Right forelimb (tissue), 1 donor: ENCODE data around the gene MACO1.
"Not testable (repeated sequence)": the region's sequence is repeated elsewhere in the genome, so short reads cannot be mapped to it uniquely, and the experiment has no call there.

Experiments used
- DNase-seq: peaks from one replicate; pipeline ENCODE4 v3.0.0-alpha.2; 2018

MACO1 gene

DNA sequence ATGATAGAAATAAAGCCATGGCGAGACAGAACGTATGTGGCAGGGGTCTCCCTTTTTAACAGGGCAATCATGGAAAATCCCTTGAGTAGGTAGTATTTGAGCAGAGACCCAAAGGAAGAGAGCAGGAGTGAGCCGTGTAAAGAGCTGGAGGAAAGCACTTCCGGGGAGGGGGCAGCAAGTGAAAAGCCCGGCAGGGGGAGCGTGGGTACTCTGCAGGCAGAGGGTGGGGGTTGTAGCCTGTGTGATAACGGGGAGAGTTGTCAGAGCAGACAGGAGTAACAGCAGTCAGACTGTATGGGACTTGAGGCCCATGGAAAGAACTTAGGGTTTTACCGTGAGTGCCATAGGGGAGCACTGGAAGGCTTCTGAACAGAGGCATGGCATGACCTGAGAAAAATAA is 61.6 kb downstream of the MACO1 start:
- no peak for DNase-seq

DNA sequence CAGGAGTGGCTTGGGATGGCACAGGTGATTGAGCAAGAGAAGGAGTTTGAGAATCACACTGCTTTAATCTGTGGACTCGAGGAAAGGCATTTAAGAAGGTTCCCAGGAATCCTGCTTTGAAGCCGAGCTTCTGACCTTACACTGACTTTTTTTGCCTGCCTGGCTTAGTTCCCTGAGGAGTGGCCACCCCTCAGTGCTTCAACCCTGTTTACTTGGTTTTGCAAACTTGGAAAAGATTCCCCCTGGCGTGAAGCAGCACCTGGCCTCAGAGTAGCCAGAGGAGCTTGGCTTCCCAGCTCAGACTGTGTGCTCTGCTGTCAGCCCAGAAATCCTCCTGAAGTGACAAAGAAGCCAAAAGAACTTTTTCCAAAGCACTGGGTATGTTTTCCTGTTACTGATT is 64.3 kb downstream of the MACO1 start:
- no peak for DNase-seq

GRCh38 chr1:25500694-25501093 is 70.0 kb downstream of the MACO1 start:
- no peak for DNase-seq

DNA sequence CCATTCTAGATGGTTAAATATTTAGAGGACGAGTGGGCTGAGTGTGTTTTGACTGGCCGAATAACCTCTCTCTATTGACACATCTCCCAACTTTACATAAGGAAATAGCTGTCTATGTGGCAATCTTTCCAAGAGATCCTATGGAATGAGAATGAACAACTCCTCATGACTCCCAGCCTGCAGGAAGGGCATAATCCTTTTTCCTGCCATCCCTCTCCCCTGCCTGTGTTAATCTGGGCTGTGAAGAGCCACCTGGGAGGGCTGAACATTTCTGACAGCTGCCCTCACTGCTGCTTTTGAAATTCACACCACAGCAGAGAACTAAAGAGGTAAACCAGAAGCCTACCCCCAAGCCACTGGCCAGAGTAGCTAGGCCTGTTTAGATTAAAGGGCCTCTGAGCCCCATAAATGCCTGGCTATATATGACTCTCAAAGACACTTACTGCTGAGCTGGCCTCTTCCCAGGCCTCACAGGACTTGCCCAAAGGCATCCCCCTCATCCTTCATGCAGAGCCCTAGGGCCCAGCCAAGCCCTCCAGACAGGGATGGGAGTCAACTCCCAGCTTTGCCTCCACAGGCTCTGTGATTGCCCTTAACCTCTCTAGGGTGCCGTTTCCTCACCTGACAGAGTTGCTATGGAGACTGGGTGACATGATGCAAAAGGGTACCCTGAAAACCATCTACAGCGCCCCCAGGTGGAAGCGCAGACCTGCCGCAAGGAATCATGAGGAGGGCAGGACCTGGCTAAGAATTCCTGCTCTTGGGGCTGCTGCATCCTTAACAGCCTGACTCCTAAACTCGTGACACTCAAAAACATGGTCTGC is 70.8 kb downstream of the MACO1 start:
- no peak for DNase-seq

- no peak for DNase-seq
Measured at GRCh38 chr1:25502957-25503356, 72.3 kb downstream of the MACO1 start.

DNA sequence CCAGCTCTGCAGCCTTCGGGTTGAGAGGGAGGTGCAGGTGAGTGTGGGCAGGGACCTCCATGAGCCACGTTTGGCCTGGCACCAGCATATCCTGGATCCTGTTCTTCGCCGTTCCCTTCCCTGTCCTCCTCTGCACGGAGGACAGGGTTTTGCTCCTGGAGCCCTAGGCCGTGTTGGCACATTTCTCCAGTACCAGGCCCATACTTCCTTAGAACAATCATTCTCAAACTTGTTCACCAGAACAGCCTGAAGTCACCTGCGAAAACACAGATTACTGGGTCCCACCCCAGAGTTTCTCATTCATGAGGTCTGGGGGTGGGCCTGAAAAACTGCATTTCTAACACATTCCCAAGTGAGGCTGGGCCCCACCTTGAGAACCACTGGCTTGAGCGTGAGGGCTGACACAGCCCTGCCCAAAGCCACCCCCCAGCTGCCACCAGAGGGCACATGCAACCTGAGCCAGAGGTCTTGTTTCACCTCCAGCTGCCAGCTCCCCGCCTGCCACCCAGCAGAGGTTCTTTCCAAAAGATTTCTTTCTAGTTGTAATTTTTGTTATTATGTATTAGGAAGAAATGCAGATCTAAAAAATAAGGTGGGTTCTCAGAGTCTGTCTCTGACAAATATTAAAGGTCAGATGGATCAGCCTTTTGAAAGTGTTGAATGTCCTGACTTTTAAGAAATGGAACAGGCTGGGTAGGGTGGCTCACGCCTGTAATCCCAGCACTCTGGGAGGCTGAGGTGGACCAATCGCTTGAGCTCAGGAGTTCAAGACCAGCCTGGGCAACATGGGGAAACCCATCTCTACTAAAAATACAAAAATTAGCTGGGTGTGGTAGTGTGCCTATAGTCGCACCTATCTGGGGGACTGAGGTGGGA is 73.1 kb downstream of the MACO1 start:
- no peak for DNase-seq

- DNase-seq = no peak
Measured at GRCh38 chr1:25504706-25505595, 74.3 kb downstream of the MACO1 start.

GRCh38 chr1:25505656-25506385 is 75.1 kb downstream of the MACO1 start:
- DNase-seq = no peak

DNA sequence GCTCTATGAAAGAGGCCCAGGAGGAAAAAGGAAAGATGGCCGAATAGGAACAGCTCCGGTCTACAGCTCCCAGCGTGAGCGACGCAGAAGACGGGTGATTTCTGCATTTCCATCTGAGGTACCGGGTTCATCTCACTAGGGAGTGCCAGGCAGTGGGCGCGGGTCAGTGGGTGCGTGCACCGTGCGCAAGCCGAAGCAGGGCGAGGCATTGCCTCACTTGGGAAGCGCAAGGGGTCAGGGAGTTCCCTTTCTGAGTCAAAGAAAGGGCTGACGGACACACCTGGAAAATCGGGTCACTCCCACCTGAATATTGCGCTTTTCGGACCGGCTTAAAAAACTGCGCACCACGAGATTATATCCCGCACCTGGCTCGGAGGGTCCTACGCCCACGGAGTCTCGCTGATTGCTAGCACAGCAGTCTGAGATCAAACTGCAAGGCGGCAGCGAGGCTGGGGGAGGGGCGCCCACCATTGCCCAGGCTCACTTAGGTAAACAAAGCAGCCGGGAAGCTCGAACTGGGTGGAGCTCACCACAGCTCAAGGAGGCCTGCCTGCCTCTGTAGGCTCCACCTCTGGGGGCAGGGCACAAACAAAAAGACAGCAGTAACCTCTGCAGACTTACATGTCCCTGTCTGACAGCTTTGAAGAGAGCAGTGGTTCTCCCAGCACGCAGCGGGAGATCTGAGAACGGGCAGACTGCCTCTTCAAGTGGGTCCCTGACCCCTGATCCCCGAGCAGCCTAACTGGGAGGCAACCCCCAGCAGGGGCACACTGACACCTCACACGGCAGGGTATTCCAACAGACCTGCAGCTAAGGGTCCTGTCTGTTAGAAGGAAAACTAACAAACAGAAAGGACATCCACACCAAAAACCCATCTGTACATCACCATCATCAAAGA is 76.1 kb downstream of the MACO1 start:
- not testable (repeated sequence) for DNase-seq

DNA sequence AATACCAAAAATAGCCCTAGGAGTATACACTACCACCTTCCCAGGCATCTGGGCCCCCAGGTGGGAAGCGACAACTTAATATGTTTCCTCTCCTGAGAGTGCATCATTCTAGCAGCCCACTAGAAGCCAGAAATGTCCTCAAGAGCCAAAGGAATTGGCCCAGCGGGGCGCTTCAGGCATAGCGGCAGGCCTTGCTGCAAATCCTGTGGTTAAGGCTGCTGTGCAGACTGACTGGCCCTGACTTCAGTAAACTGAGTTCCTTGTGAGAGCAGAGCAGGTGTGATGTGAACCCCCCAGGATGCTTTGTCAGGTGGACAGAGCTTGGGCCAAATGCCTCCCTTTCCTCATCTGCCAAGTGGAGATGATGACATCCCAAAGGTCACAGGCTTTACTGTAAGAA is 83.0 kb downstream of the MACO1 start:
- no peak for DNase-seq

DNA sequence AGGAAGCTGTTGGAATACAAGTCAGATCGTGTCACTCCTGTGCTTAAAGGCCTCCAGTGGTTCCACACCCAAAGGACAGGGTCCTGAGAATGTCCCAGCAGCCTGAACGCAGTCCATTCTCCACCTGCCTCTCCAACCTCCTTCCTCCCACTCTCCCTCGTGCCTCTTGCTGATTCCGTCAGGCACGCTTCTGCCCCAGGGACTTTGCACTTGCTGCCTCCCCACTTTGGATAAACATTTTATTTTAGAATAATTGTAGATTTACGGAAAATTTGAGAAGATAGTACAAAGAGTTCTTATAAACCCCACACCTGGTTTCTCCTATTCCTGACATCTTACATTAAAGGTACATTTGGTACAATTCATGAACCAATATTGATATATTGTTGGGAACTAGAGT is 84.3 kb downstream of the MACO1 start:
- DNase-seq = no peak

GRCh38 chr1:25516686-25517085 is 86.0 kb downstream of the MACO1 start:
- DNase-seq = no peak

DNA sequence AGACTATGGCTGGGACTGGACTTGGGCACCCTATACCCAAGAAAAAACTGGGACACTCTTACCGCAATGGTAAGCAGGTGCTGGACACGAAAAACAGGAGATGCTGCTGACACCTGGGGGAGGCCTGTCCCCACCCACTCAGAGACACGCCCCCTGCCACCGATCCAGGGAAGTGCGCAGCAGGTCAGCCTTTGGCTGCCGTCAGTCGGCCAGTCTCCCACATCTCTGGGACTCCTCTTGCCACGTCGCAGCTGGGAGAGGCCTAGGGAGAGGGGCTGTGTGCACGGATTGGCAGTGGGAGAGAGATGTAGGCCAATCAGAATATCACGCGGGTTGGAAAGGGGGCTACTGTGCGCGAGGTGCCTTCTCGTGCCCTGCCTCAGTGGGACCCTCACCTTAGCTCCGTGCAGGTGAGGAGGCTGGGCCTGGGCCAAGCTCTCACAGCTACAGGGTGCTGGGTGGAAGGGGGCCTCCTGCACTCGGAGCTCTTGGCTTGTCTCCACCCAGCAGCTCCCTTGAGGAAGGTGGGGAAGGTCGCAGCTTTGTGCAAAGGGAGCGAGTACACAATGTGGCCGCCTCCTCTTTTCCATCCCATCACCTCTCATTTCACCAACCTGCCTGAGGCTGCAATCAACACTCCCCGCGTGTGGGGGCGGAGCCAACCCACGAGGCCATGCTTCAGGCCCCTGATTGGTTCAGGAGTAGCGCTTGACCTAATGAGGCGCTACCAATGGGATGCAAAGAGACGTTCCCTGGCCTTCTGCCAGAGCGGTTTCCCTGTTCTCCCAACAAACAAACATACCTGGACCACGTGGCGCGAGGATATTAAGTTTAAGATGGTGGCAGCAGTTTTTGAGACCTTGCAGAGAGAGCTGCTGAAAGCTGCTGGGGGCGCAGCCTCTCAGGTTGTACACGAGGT is 87.0 kb downstream of the MACO1 start:
- no peak for DNase-seq

- no peak for DNase-seq
Measured at GRCh38 chr1:25519624-25520023, 88.9 kb downstream of the MACO1 start.

DNA sequence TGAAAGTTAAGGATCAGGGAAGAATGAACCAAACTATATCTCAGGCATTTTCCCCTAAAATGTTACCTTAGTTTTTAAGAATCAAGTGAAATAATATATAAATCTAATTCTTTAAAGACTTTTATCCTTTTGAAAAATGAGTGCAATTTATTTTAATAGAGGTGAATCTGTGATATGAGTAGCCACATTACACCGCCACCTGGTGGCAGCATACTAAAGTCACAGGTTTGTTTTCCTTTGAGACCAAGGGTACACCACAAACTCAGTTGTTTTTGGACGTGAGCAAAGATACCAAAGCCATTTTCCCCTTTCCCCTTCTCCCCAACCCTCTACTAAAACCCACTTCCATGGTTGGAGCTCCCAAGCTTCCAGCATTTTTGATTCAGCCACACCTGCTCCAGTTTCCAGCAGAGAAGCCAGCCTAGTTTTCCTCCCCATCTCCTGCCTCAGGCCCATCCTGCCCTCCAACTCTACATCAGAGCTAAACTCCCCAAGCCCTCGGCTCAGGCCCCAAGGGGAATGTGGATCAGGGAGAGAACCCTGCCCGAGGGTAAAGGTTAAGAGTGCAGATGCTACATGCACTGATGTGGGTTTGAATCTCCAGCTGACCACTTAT is 89.9 kb downstream of the MACO1 start:
- no peak for DNase-seq

DNA sequence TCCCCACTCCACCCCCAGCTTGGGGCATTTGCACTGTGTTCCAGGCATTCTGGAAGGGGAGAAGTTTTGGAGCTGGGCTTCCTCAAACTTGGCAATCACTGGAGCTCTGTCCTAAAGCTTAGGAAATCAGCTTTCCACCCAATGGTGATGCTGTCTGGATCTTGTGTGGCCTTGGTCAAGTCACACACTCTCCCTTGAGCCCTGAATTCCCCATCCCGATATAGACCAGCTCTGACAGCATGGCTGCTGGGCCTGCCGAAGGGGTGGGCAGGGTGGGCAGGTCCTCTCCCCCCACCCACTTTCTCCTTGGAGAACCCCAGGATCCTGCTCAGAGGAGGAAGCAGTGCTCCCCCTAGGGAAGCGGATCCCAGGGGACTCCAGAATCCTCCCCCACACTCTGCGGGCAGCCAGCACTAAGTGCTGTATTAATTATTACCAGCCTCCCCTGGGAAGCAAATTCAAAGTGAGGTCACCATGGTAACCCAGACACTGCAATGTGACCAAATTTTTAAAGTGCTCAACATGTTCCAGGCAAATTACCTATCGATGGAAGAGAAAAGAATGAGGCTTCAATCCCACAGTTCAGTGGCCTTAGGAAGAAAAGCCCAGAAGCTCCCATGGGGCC is 91.4 kb downstream of the MACO1 start:
- no peak for DNase-seq

- DNase-seq = no peak
Measured at GRCh38 chr1:25523542-25523941, 92.8 kb downstream of the MACO1 start.

GRCh38 chr1:25524568-25525360 is 94.1 kb downstream of the MACO1 start:
- no peak for DNase-seq
